Fibroblast of mammary gland (primary cell): ENCODE data around the gene ZNF222.

ENCODE experiments used
- DNase-seq: peaks from one replicate; pipeline ENCODE4 v3.0.0-alpha.2; 2010; ENCODE audit warnings: low read depth
- H3K4me3 ChIP-seq: 2 replicates; pipeline ENCODE4 v1.5.1; 2011; ENCODE audit warnings: low read depth, mild to moderate bottlenecking, low read length, moderate library complexity; ENCODE audit not compliant: control insufficient read depth
- CTCF ChIP-seq: conservative IDR thresholded peaks from 2 replicates; pipeline ENCODE4 v1.5.1; 2011; ENCODE audit warnings: low read depth, low read length, inconsistent platforms; ENCODE audit not compliant: control insufficient read depth, insufficient read depth

The ZNF222 gene

GRCh38 chr19:44050740-44051649 is 25.8 kb downstream of the ZNF222 start:
- TF ChIP-seq CTCF: no peak
- no peak for DNase-seq
- peak overlapping the region; percentile 95 for H3K4me3 ChIP-seq

GRCh38 chr19:44051650-44052402 is 26.6 kb downstream of the ZNF222 start, which contains the start of gene ZNF223:
Gene ZNF223 (plus strand): TSS chr19:44052036. CDS start chr19:44055177, 3,141 bp downstream.
- DNase-seq: peak; percentile 92
- peak within 1 kb of the TSS; percentile 95 for H3K4me3 ChIP-seq
- TF ChIP-seq CTCF: no peak

GRCh38 chr19:44055870-44056269 is 30.7 kb downstream of the ZNF222 start:
- no peak for DNase-seq
- TF ChIP-seq CTCF: no peak

GRCh38 chr19:44059229-44059628 is 34.0 kb downstream of the ZNF222 start:
- TF ChIP-seq CTCF: no peak
- H3K4me3 ChIP-seq: no peak overlapping the region
- DNase-seq: no peak

More at GRCh38 chr19:44055870-44056269, 30.7 kb downstream of the ZNF222 start:
- no peak overlapping the region for H3K4me3 ChIP-seq

GRCh38 chr19:44061038-44061437 is 35.9 kb downstream of the ZNF222 start:
- DNase-seq: no peak
- no peak for TF ChIP-seq CTCF
- no peak overlapping the region for H3K4me3 ChIP-seq

- no peak for TF ChIP-seq CTCF
- no peak for DNase-seq
- H3K4me3 ChIP-seq: no peak overlapping the region
These were observed 41.1 kb downstream of the ZNF222 start for GRCh38 chr19:44066305-44066704.
